GM12878 (cell line): ENCODE measurements around the gene SF3B4. TPM values are rescaled to one million over a fixed set of nuclear protein-coding genes. Genes with fewer than 3 reads are reported as not detected.

Source experiments
- ATAC-seq: fragments of 200-7000 bp; cut with Tn5 transposase; 3 replicates; pipeline ENCODE4 v1.9.1; 2020; ENCODE audit warnings: mild to moderate bottlenecking, moderate library complexity
- BruUV-seq: library from RNA; stranded (reverse); fragments of 400-500 nt; replicated peaks from 2 replicates; lab custom pipeline; 2021; lab: Mats Ljungman, UMichigan
- CTCF ChIA-PET: fragments of 300-600 bp; sonication (Branson Sonifier 250); formaldehyde crosslinking; extraction: SDS; loops from one replicate; lab custom pipeline; 2021; ENCODE audit warnings: inconsistent platforms; lab: Yijun Ruan, JAX
- POLR2A ChIA-PET: fragments of 350-600 bp; formaldehyde crosslinking; extraction: SDS; loops from one replicate; lab custom pipeline; 2021; ENCODE audit warnings: inconsistent platforms; lab: Charles Lee
- RAD21 ChIA-PET: fragments of 300-600 bp; sonication (Branson Sonifier 250); formaldehyde crosslinking; loops from one replicate; lab custom pipeline; 2023; ENCODE audit warnings: antibody characterized with exemption; ENCODE audit not compliant: unreplicated experiment; lab: Charles Lee
- SMC1A ChIA-PET: fragments of 300-600 bp; sonication (Branson Sonifier 250); formaldehyde crosslinking; loops from one replicate; lab custom pipeline; 2023; ENCODE audit not compliant: unreplicated experiment, uncharacterized antibody; lab: Charles Lee
- DNase-seq: peaks from one replicate; pipeline ENCODE4 v3.0.0-alpha.2; 2011; ENCODE audit warnings: low read depth, low spot score
- FAIRE-seq: peaks from 3 replicates; lab custom pipeline; 2011; peaks lifted over from hg19 to GRCh38; lab: Jason Lieb, UNC
- H2AFZ ChIP-seq: 2 replicates; pipeline ENCODE4 v1.6.0; 2011; ENCODE audit warnings: low read depth, low read length, control low read depth; ENCODE audit not compliant: control insufficient read depth
- H3K27ac ChIP-seq: 2 replicates; pipeline ENCODE4 v1.5.1; 2011; ENCODE audit warnings: control low read depth; ENCODE audit not compliant: control insufficient read depth, insufficient read depth
- H3K27me3 ChIP-seq, 2 experiments: replicated peaks in 1 of 2; 2 replicates each; pipeline versions ENCODE4 v1.6.0 to v1.6.1; 2011; ENCODE audit warnings: low read length in 1 of 2; ENCODE audit not compliant: control insufficient read depth in 2 of 2, insufficient read depth in 2 of 2
- H3K36me3 ChIP-seq, 2 experiments: 2 replicates each; pipeline ENCODE4 v1.5.1; 2011; ENCODE audit warnings: low read length in 1 of 2; ENCODE audit not compliant: control insufficient read depth in 2 of 2, insufficient read depth in 2 of 2
- H3K4me1 ChIP-seq: 2 replicates; pipeline ENCODE4 v1.6.1; 2011; ENCODE audit warnings: mild to moderate bottlenecking, low read length, moderate library complexity, mixed read lengths; ENCODE audit not compliant: control insufficient read depth, insufficient read depth
- H3K4me2 ChIP-seq: 2 replicates; pipeline ENCODE4 v1.6.0; 2011; ENCODE audit warnings: control low read depth; ENCODE audit not compliant: control insufficient read depth, insufficient read depth
- H3K4me3 ChIP-seq: fragments of 200-600 bp; sonication (generic); 2 replicates; pipeline ENCODE4 v1.5.1; 2016
- H3K79me2 ChIP-seq: 2 replicates; pipeline ENCODE4 v1.6.0; 2011; ENCODE audit warnings: low read length; ENCODE audit not compliant: control insufficient read depth, insufficient read depth
- H3K9ac ChIP-seq: 2 replicates; pipeline ENCODE4 v1.8.0; 2011; ENCODE audit warnings: low read length, control low read depth, mixed read lengths; ENCODE audit not compliant: control insufficient read depth, insufficient read depth
- H3K9me3 ChIP-seq: replicated peaks from 3 replicates; pipeline ENCODE4 v1.5.1; 2011; ENCODE audit warnings: mild to moderate bottlenecking, low read length; ENCODE audit not compliant: control insufficient read depth, insufficient read depth
- H4K20me1 ChIP-seq: 2 replicates; pipeline ENCODE4 v1.6.0; 2011; ENCODE audit not compliant: control insufficient read depth, insufficient read depth
- IKZF1 ChIP-seq: fragments of 450-650 bp; conservative IDR thresholded peaks from 2 replicates; pipeline ENCODE4 v1.6.1; 2017; ENCODE audit warnings: antibody characterized with exemption, mild to moderate bottlenecking
- NFYA ChIP-seq: IDR thresholded peaks from 2 replicates; pipeline ENCODE4 v1.6.1; 2011; ENCODE audit warnings: low read depth, mild to moderate bottlenecking, low read length, improper control_type of control experiment, borderline replicate concordance
- NFYB ChIP-seq: IDR thresholded peaks from 2 replicates; pipeline ENCODE4 v1.6.1; 2011; ENCODE audit warnings: low read depth, mild to moderate bottlenecking, low read length, improper control_type of control experiment, moderate library complexity; ENCODE audit not compliant: insufficient read depth
- NR2C1 ChIP-seq: fragments of 450-650 bp; IDR thresholded peaks from 2 replicates; pipeline ENCODE4 v1.6.1; 2017; ENCODE audit warnings: antibody characterized with exemption, mild to moderate bottlenecking, moderate library complexity
- POLR2AphosphoS2 ChIP-seq: IDR thresholded peaks from 2 replicates; pipeline ENCODE4 v1.6.1; 2011; ENCODE audit warnings: low read depth, mild to moderate bottlenecking, low read length, improper control_type of control experiment, moderate library complexity
- RFX5 ChIP-seq: IDR thresholded peaks from 2 replicates; pipeline ENCODE4 v1.6.1; 2011; ENCODE audit warnings: low read depth, low read length, improper control_type of control experiment
- ZNF384 ChIP-seq: IDR thresholded peaks from 2 replicates; pipeline ENCODE4 v1.6.1; 2012; ENCODE audit warnings: low read depth, mild to moderate bottlenecking, low read length, improper control_type of control experiment, borderline replicate concordance
- WGBS: methylation state at CpG from one replicate; pipeline ENCODE4 v1.1.6; 2016; ENCODE audit warnings: low lambda C conversion rate; ENCODE audit not compliant: insufficient replicate concordance, insufficient coverage; ENCODE audit errors: missing lambda C conversion rate; 5-methylcytosine and 5-hydroxymethylcytosine counted together
- in situ Hi-C: fragments of 300-500 bp; cut with MboI; formaldehyde crosslinking; loops from 9 replicates; pipeline ENCODE4 v1.14.3; 2018; ENCODE audit warnings: mixed read lengths
- intact Hi-C: fragments of 100-400 bp; cut with micrococcal nuclease; formaldehyde crosslinking; loops from one replicate; pipeline ENCODE4 v1.14.2; 2022; ENCODE audit not compliant: unreplicated experiment
- polyA plus RNA-seq, 11 experiments: library from polyadenylated mRNA; depleted of rRNA in 4 of 11; unstranded in 6 of 11; stranded (reverse) in 5 of 11; fragments of >200 nt; fragmentation: Nextera tagmentation in 4 of 11; fragmentation: Illumina TruSeq in 1 of 11; extraction: Ambion mirVana in 4 of 11; extraction: Trizol in 1 of 11; gene quantifications; 1 replicate in 1 of 11; 2 replicates in 10 of 11; pipeline versions ENCODE4 v1.2.1 to v1.2.3, GENCODE V29; 2011 to 2016; ENCODE audit warnings: inconsistent platforms in 2 of 11, missing spikeins in 2 of 11, low read depth in 1 of 11
- total RNA-seq, 4 experiments: library from RNA; depleted of rRNA in 3 of 4; stranded (reverse); fragments of >200 nt in 3 of 4; fragmentation: Illumina TruSeq in 1 of 4; extraction: Trizol in 1 of 4; gene quantifications; 2 replicates each; pipeline versions ENCODE4 v1.2.1 to v1.2.3, GENCODE V29; 2013 to 2021

The SF3B4 gene
- total and polyA plus RNA-seq, 10 of the 15 experiments (the other 5 are each of a cell fraction or from before 2014, with no cell fraction given), result 1.9 to 146 (median 27.5) TPM

GRCh38 chr1:149937759-149938158, 10.2 kb upstream of the SF3B4 start:
- RAD21 ChIA-PET, result interaction anchor here (0.8 to 2.5 kb wide), 2 partner anchors 10 to 25 kb away, joined by 3 to 6 read pairs; no protein-coding TSS in a partner anchor
- no TSS peak for BruUV-seq
- in situ Hi-C loops, result no loop called here

GRCh38 chr1:149936992-149937705, 9.5 kb upstream of the SF3B4 start:
- Histone ChIP-seq H2AFZ (peak overlapping the region; percentile 30; the same call in 1 of the 2 replicates), H3K9ac (no peak overlapping the region; the same call in 1 of the 2 replicates), H3K4me3 (no peak overlapping the region), H3K4me1 (peaks cover 20% of the 10 kb centered on the region), H3K9me3 (no peaks in the 10 kb centered on the region), H3K36me3 (no peaks in the 10 kb centered on the region), H3K4me2 (peak overlapping the region; percentile 62), H3K27me3 (no peaks in the 10 kb centered on the region), H3K79me2 (no peaks in the 10 kb centered on the region), H4K20me1 (no peaks in the 10 kb centered on the region), H3K27ac (no peak overlapping the region; the same call in 1 of the 2 replicates)
- in situ Hi-C loops (no loop called here), intact Hi-C loops (no loop called here)
- WGBS, result 45% methylated on average over 6 of the region's 8 CpGs
- DNase-seq, result no peak
- POLR2A ChIA-PET, result interaction anchor here (1.0 to 4.0 kb wide), 3 partner anchors 8 to 50 kb away, joined by 3 to 26 read pairs (median 5); a partner anchor contains a TSS
- RAD21 ChIA-PET, result interaction anchor here (0.8 to 2.5 kb wide), 2 partner anchors 9 to 25 kb away, joined by 3 to 6 read pairs; no protein-coding TSS in a partner anchor
- peak; percentile 18 for FAIRE-seq
- no peak for TF ChIP-seq POLR2AphosphoS2
- no peak for TF ChIP-seq RFX5
- TF ChIP-seq NFYB, result peak; percentile 57; the same call in 1 of the 2 replicates
- no peak for TF ChIP-seq NR2C1
- TF ChIP-seq ZNF384, result no peak
- SMC1A ChIA-PET, result interaction anchor here (0.5 to 2.6 kb wide), 5 partner anchors 8 to 1062 kb away, joined by 3 to 14 read pairs (median 3); a partner anchor contains a TSS
- CTCF ChIA-PET, result interaction anchor here (0.7 to 2.0 kb wide), 2 partner anchors 9 to 1290 kb away, joined by 3 to 5 read pairs; partner anchors contain the start of gene SF3B4
- BruUV-seq, result no TSS peak
- ATAC-seq, result peak; percentile 12; the same call in 1 of the 3 replicates

More at GRCh38 chr1:149937759-149938158, 10.2 kb upstream of the SF3B4 start:
- ChIA-PET POLR2A (interaction anchor here (1.0 to 4.0 kb wide), 3 partner anchors 9 to 50 kb away, joined by 3 to 26 read pairs (median 5); a partner anchor contains a TSS), CTCF (interaction anchor here (0.7 to 2.0 kb wide), 2 partner anchors 10 to 1290 kb away, joined by 3 to 5 read pairs; partner anchors contain the start of gene SF3B4), SMC1A (interaction anchor here (0.8 to 2.6 kb wide), 4 partner anchors 9 to 50 kb away, joined by 3 to 14 read pairs (median 6); a partner anchor contains a TSS)
- Histone ChIP-seq H2AFZ (no peak overlapping the region), H3K4me2 (peak overlapping the region; percentile 62), H3K4me3 (peak overlapping the region; percentile 17; the same call in 1 of the 2 replicates), H3K79me2 (no peaks in the 10 kb centered on the region), H3K36me3 (no peaks in the 10 kb centered on the region), H3K27ac (peak overlapping the region; percentile 23; the same call in 1 of the 2 replicates), H3K9me3 (no peaks in the 10 kb centered on the region), H4K20me1 (no peaks in the 10 kb centered on the region), H3K9ac (peak overlapping the region; percentile 25; the same call in 1 of the 2 replicates), H3K27me3 (no peaks in the 10 kb centered on the region), H3K4me1 (peaks cover 20% of the 10 kb centered on the region)
- DNase-seq (no peak), ATAC-seq (peak; percentile 61), FAIRE-seq (no peak)
- TF ChIP-seq NFYA, result no peak
- peak; percentile 28; the same call in 1 of the 2 replicates for TF ChIP-seq IKZF1
- intact Hi-C loops, result no loop called here
